SU-DHL-6 (cell line): ENCODE measurements around the gene IL6ST.
"Not testable (repeated sequence)": the region's sequence is repeated elsewhere in the genome, so short reads cannot be mapped to it uniquely, and the experiment has no call there.

Experiments used
- H2AFZ ChIP-seq: fragments of 200-600 bp; sonication (generic); 2 replicates; pipeline ENCODE4 v1.6.1; 2014; ENCODE audit warnings: low read depth, mild to moderate bottlenecking, moderate library complexity, mixed read lengths, antibody characterized with exemption, low read length; ENCODE audit not compliant: severe bottlenecking
- H3F3A ChIP-seq: fragments of 200-600 bp; shearing (Covaris generic); 2 replicates; pipeline ENCODE4 v1.6.0; 2016; ENCODE audit warnings: antibody characterized with exemption, mild to moderate bottlenecking; ENCODE audit not compliant: insufficient read depth
- H3K27ac ChIP-seq: fragments of 200-600 bp; sonication (generic); 2 replicates; pipeline ENCODE4 v1.5.1; 2016; ENCODE audit warnings: low read depth, mild to moderate bottlenecking, low read length, moderate library complexity, mixed read lengths
- H3K27me3 ChIP-seq: fragments of 200-600 bp; sonication (generic), shearing (Covaris generic); 2 replicates; pipeline ENCODE4 v1.6.0; 2014; ENCODE audit warnings: mild to moderate bottlenecking, low read length
- H3K36me3 ChIP-seq: fragments of 200-600 bp; sonication (generic); 2 replicates; pipeline ENCODE4 v1.6.1; 2014; ENCODE audit warnings: mild to moderate bottlenecking, low read length, mixed read lengths
- H3K4me2 ChIP-seq: fragments of 300-600, 200-600 bp; shearing (Covaris generic), sonication (generic); 2 replicates; pipeline ENCODE4 v1.6.0; 2014; ENCODE audit warnings: low read length, low read depth, mild to moderate bottlenecking; ENCODE audit not compliant: poor library complexity, severe bottlenecking
- H3K4me3 ChIP-seq: fragments of 200-600 bp; sonication (generic); 2 replicates; pipeline ENCODE4 v1.5.1; 2014; ENCODE audit warnings: antibody characterized with exemption, low read length, mild to moderate bottlenecking, mixed read lengths; ENCODE audit not compliant: insufficient read depth, poor library complexity, severe bottlenecking
- H3K79me2 ChIP-seq: fragments of 200-600 bp; sonication (generic); 2 replicates; pipeline ENCODE4 v1.6.1; 2014; ENCODE audit warnings: mild to moderate bottlenecking, low read length, moderate library complexity; ENCODE audit not compliant: insufficient read depth
- H3K9ac ChIP-seq: fragments of 200-600 bp; sonication (generic); 2 replicates; pipeline ENCODE4 v1.7.0; 2014; ENCODE audit warnings: mild to moderate bottlenecking, low read length
- H3K9me2 ChIP-seq: fragments of 200-600 bp; sonication (generic); replicated peaks from 2 replicates; pipeline ENCODE4 v1.6.1; 2014; ENCODE audit warnings: low read length; ENCODE audit not compliant: insufficient read depth
- H3K9me3 ChIP-seq: fragments of 200-600 bp; sonication (generic); 2 replicates; pipeline ENCODE4 v1.6.1; 2014; ENCODE audit warnings: low read length, mixed read lengths; ENCODE audit not compliant: insufficient read depth
- H4K20me1 ChIP-seq: fragments of 200-600 bp; sonication (generic); 2 replicates; pipeline ENCODE4 v1.6.1; 2014; ENCODE audit warnings: low read depth, mild to moderate bottlenecking, antibody characterized with exemption, low read length, moderate library complexity, mixed read lengths
- EZH2phosphoT487 ChIP-seq: fragments of 200-600 bp; sonication (generic), shearing (Covaris generic); conservative IDR thresholded peaks from 2 replicates; pipeline ENCODE4 v1.6.1; 2018; ENCODE audit warnings: mild to moderate bottlenecking, antibody characterized with exemption, low read length, moderate library complexity, mixed read lengths
- TF ChIP-seq, protein P1 (sequence below): fragments of 200-600 bp; sonication (generic); IDR thresholded peaks from one replicate; pipeline ENCODE4 v1.5.1; 2017; ENCODE audit warnings: antibody characterized with exemption, mild to moderate bottlenecking, low read length, moderate library complexity; ENCODE audit not compliant: insufficient read depth, poor library complexity, severe bottlenecking

The IL6ST gene

DNA sequence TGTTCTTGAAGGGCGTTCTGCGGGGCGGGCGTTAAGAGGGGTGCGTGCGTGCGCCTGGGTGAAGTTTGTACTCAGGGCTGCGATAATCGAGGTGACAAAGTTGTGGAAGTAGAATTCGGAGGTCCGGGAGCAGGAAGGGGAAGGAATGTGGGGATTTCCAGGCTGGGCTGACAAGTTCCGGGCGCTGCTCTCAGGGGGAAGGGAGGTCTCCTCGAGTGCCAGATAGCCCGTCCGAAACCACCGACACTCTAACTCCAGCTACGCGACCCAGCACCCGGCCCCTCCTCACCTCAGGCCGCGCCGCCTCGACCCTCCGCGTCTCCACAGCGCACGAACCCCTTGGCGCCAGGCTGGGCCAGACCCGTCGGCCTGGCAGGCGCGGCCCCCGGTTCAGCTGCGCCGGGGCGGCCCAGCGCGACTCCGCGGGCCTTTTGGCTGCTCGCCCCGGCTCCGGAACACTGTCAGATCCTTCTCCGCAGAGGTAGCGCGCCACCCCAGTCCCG, at the start of gene IL6ST:
IL6ST (minus strand) TSS at position 469 of the 503 bp plus-strand sequence. CDS start 18,685 bp downstream, outside the sequence.
- H3K4me2 ChIP-seq = peak within 1 kb of the TSS; percentile 98
- no peak within 1 kb of the TSS for H3K27ac ChIP-seq
- H3K4me3 ChIP-seq = peak within 1 kb of the TSS; percentile 91
- H3F3A ChIP-seq = 0 out of 2 replicates have a peak, but pooled peaks cover 4% of the 10 kb centered on the region
- H2AFZ ChIP-seq = peak within 1 kb of the TSS; percentile 93
- no peaks in the 10 kb centered on the region for H3K79me2 ChIP-seq
- no peaks in the 10 kb centered on the region for H3K9me2 ChIP-seq
- peak within 1 kb of the TSS; percentile 79 for H3K9ac ChIP-seq
- no peaks in the 10 kb centered on the region for H3K36me3 ChIP-seq
- H4K20me1 ChIP-seq = peaks cover under 1% of the 10 kb centered on the region; the same call in 1 of the 2 replicates
- no peak for TF ChIP-seq EZH2phosphoT487
- TF ChIP-seq, protein P1, sequence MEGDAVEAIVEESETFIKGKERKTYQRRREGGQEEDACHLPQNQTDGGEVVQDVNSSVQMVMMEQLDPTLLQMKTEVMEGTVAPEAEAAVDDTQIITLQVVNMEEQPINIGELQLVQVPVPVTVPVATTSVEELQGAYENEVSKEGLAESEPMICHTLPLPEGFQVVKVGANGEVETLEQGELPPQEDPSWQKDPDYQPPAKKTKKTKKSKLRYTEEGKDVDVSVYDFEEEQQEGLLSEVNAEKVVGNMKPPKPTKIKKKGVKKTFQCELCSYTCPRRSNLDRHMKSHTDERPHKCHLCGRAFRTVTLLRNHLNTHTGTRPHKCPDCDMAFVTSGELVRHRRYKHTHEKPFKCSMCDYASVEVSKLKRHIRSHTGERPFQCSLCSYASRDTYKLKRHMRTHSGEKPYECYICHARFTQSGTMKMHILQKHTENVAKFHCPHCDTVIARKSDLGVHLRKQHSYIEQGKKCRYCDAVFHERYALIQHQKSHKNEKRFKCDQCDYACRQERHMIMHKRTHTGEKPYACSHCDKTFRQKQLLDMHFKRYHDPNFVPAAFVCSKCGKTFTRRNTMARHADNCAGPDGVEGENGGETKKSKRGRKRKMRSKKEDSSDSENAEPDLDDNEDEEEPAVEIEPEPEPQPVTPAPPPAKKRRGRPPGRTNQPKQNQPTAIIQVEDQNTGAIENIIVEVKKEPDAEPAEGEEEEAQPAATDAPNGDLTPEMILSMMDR = no peak
- H3K9me3 ChIP-seq = no peaks in the 10 kb centered on the region
- H3K27me3 ChIP-seq = no peaks in the 10 kb centered on the region

DNA sequence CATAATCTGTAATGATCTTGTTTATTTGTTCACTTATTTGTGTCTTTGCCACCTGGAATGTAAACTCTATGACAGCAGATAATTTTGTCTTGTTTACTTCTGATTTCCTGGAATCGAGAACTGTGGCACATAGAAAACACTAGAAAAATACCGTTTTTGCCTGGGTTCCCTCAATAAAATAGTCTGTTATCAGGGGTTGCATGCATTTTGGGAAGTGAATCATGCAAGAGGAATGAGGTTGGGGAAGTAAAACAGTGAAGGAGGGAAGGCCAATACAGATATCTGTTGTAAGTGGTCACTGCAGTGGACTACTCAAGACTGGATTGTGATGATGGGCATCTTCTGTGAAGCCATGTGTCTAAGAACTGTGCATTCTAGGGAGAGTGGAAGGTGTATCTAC, 45.2 kb upstream of the IL6ST start:
- H3K79me2 ChIP-seq = no peaks in the 10 kb centered on the region
- TF ChIP-seq, protein P1 = no peak
- TF ChIP-seq EZH2phosphoT487 = no peak
- H3K27ac ChIP-seq = no peak overlapping the region
- no peaks in the 10 kb centered on the region for H3K9me2 ChIP-seq
- no peaks in the 10 kb centered on the region for H3F3A ChIP-seq
- no peak overlapping the region for H3K4me3 ChIP-seq
- H4K20me1 ChIP-seq = no peaks in the 10 kb centered on the region
- H3K4me2 ChIP-seq = no peak overlapping the region
- H3K36me3 ChIP-seq = no peaks in the 10 kb centered on the region
- H3K9me3 ChIP-seq = no peaks in the 10 kb centered on the region
- H3K9ac ChIP-seq = no peak overlapping the region
- no peaks in the 10 kb centered on the region for H3K27me3 ChIP-seq
- no peak overlapping the region for H2AFZ ChIP-seq

DNA sequence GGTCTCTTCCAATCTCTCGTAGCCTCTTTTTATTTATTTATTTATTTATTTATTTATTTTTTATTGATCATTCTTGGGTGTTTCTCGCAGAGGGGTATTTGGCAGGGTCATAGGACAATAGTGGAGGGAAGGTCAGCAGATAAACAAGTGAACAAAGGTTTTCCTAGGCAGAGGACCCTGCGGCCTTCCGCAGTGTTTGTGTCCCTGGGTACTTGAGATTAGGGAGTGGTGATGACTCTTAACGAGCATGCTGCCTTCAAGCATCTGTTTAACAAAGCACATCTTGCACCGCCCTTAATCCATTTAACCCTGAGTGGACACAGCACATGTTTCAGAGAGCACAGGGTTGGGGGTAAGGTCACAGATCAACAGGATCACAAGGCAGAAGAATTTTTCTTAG, 43.4 kb upstream of the IL6ST start:
- not testable (repeated sequence) for H3K4me2 ChIP-seq, H3K27ac ChIP-seq, H3K9ac ChIP-seq

DNA sequence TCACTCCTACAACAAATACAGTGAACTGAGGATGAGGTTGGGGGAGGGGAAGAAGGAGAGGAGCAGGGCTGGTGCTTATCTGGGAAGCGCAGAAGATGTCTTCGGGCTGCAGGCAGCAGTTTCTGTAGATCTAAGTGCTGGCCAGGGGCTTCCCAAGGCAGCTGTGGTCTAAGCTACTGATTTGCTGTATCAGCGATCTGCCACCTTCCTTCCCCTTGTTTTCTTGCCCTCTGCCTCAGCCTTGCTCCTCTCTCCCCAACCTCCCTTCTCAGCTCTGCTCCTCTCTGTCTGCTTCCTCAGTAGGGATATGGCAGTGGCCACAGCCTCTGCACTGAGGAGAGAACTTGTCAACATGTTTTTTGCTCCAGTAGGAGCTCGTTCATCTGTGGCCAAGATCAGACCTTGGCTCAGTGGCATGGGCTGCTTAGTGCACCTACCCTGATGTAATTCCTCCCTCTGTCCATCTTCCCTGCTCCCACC, 42.8 kb upstream of the IL6ST start:
- H3K79me2 ChIP-seq = no peaks in the 10 kb centered on the region
- H4K20me1 ChIP-seq = no peaks in the 10 kb centered on the region
- no peak overlapping the region for H3K4me2 ChIP-seq
- H3F3A ChIP-seq = no peaks in the 10 kb centered on the region
- TF ChIP-seq, protein P1 = no peak
- no peak for TF ChIP-seq EZH2phosphoT487
- no peaks in the 10 kb centered on the region for H3K27me3 ChIP-seq
- H3K9me2 ChIP-seq = no peaks in the 10 kb centered on the region
- H3K9me3 ChIP-seq = no peaks in the 10 kb centered on the region
- no peaks in the 10 kb centered on the region for H3K36me3 ChIP-seq
- no peak overlapping the region for H2AFZ ChIP-seq
- no peak overlapping the region for H3K4me3 ChIP-seq
- H3K9ac ChIP-seq = no peak overlapping the region
- no peak overlapping the region for H3K27ac ChIP-seq

More for the DNA sequence above, 43.4 kb upstream of the IL6ST start:
- H3K9me3 ChIP-seq, H3K36me3 ChIP-seq, H4K20me1 ChIP-seq, H3K4me3 ChIP-seq, H2AFZ ChIP-seq, H3K9me2 ChIP-seq, H3F3A ChIP-seq, H3K79me2 ChIP-seq, H3K27me3 ChIP-seq: not testable (repeated sequence)

DNA sequence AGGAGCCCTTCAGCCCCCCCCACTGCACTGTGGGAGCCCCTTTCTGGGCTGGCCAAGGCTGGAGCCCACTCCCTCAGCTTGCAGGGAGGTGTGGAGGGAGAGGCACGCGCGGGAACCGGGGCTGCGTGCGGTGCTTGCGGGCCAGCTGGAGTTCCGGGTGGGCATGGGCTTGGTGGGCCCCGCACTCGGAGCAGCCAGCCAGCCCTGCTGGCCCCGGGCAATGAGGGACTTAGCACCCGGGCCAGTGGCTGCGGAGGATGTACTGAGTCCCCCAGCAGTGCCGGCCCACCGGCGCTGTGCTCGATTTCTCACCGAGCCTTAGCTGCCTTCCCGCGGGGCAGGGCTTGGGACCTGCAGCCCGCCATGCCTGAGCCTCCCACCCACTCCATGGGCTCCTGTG, 40.6 kb upstream of the IL6ST start:
- H3F3A ChIP-seq, H3K27ac ChIP-seq, H3K36me3 ChIP-seq, H3K4me2 ChIP-seq, H3K9ac ChIP-seq, H4K20me1 ChIP-seq, H3K9me3 ChIP-seq, H3K4me3 ChIP-seq, H3K9me2 ChIP-seq, H3K79me2 ChIP-seq, H2AFZ ChIP-seq, H3K27me3 ChIP-seq: not testable (repeated sequence)
